GM18861 (cell line): ENCODE results near the gene DAPP1.
A peak's percentile ranks its signal among the peaks of the same experiment; 100 is the strongest.

Source experiments
- ATAC-seq: cut with Tn5 transposase; IDR thresholded peaks from one replicate; pipeline ENCODE4 v1.9.1; 2021; ENCODE audit not compliant: unreplicated experiment

The DAPP1 gene

GRCh38 chr4:99894161-99894997 lies 77.8 kb downstream of the DAPP1 start, which contains the start of gene LAMTOR3:
Gene LAMTOR3 (minus strand): TSS chr4:99894427. CDS start chr4:99893963, 464 bp downstream.
- peak; percentile 99 for ATAC-seq

- no peak for ATAC-seq
Observed at GRCh38 chr4:99894998-99895397, 78.4 kb downstream of the DAPP1 start.

GRCh38 chr4:99915449-99915848 lies 98.8 kb downstream of the DAPP1 start:
- ATAC-seq: no peak

- no peak for ATAC-seq
Observed at GRCh38 chr4:99917575-99917974, 100.9 kb downstream of the DAPP1 start.

GRCh38 chr4:99918656-99919055 lies 102.0 kb downstream of the DAPP1 start:
- no peak for ATAC-seq
